ENCODE data around the gene SRF. TPM values are rescaled to one million over a fixed set of nuclear protein-coding genes. Genes with fewer than 3 reads are reported as not detected.
"Not testable (repeated sequence)": the region's sequence is repeated elsewhere in the genome, so short reads cannot be mapped to it uniquely, and the experiment has no call there.

Gene SRF
- total RNA-seq, 2 experiments from 2014 or later = 34.5 to 35.4 TPM

- Mint-ChIP-seq H3K36me3 (ENCODE audit: low read depth) (no peaks in the 10 kb centered on the region), H3K9me3 (no peaks in the 10 kb centered on the region), H3K4me3 (no peak overlapping the region), H3K27ac (no peak overlapping the region), H3K4me1 (ENCODE audit: low read depth) (no peaks in the 10 kb centered on the region), H3K27me3 (no peaks in the 10 kb centered on the region)
- TF ChIP-seq CTCF (IDR thresholded peaks at IDR 0.05) = no peak
- CTCF ChIA-PET = interaction anchor here (1.0 kb wide), 1 partner anchor 14 kb away, joined by 4 read pairs; no protein-coding TSS in a partner anchor
- peak; percentile 65 for ATAC-seq
- intact Hi-C loops (cut with micrococcal nuclease) = no loop called here
- POLR2A ChIA-PET = no interaction called here
- peak; percentile 27 for DNase-seq
Observed at GRCh38 chr6:43129434-43130194, 41.5 kb upstream of the SRF start.

- Mint-ChIP-seq H3K4me3 (no peak overlapping the region), H3K27me3 (no peaks in the 10 kb centered on the region), H3K36me3 (ENCODE audit: low read depth) (no peaks in the 10 kb centered on the region), H3K9me3 (no peaks in the 10 kb centered on the region), H3K4me1 (ENCODE audit: low read depth) (no peaks in the 10 kb centered on the region), H3K27ac (no peak overlapping the region)
- CTCF ChIA-PET = no interaction called here
- DNase-seq (no peak), ATAC-seq (no peak)
- TF ChIP-seq CTCF (IDR thresholded peaks at IDR 0.05) = no peak
- POLR2A ChIA-PET = no interaction called here
- intact Hi-C loops (cut with micrococcal nuclease) = no loop called here
Observed at GRCh38 chr6:43130429-43130828, 40.6 kb upstream of the SRF start.

GRCh38 chr6:43131379-43131778, 39.7 kb upstream of the SRF start:
- CTCF ChIA-PET; H3K4me3 Mint-ChIP-seq; DNase-seq; H3K27ac Mint-ChIP-seq; POLR2A ChIA-PET; intact Hi-C loops (cut with micrococcal nuclease); H3K27me3 Mint-ChIP-seq; H3K4me1 Mint-ChIP-seq (ENCODE audit: low read depth); H3K9me3 Mint-ChIP-seq; H3K36me3 Mint-ChIP-seq (ENCODE audit: low read depth); ATAC-seq: not testable (repeated sequence)

- H3K27me3 Mint-ChIP-seq = no peaks in the 10 kb centered on the region
- no peaks in the 10 kb centered on the region for H3K36me3 Mint-ChIP-seq (ENCODE audit: low read depth)
- ChIA-PET CTCF (no interaction called here), POLR2A (no interaction called here)
- ATAC-seq (no peak), DNase-seq (no peak)
- H3K4me3 Mint-ChIP-seq = no peak overlapping the region
- intact Hi-C loops (cut with micrococcal nuclease) = no loop called here
- no peak for TF ChIP-seq CTCF (IDR thresholded peaks at IDR 0.05)
- no peaks in the 10 kb centered on the region for H3K9me3 Mint-ChIP-seq
- no peak overlapping the region for H3K27ac Mint-ChIP-seq
- H3K4me1 Mint-ChIP-seq (ENCODE audit: low read depth) = peaks cover 18% of the 10 kb centered on the region
Observed at GRCh38 chr6:43138267-43138666, 32.8 kb upstream of the SRF start.

- H3K4me1 Mint-ChIP-seq (ENCODE audit: low read depth) = peaks cover 24% of the 10 kb centered on the region
- ATAC-seq; H3K27me3 Mint-ChIP-seq; H3K27ac Mint-ChIP-seq; DNase-seq; H3K36me3 Mint-ChIP-seq (ENCODE audit: low read depth); POLR2A ChIA-PET; H3K9me3 Mint-ChIP-seq; H3K4me3 Mint-ChIP-seq: not testable (repeated sequence)
- intact Hi-C loops (cut with micrococcal nuclease) = loop anchor here (5.0 kb wide), 1 partner anchor 238 kb away; no protein-coding TSS in a partner anchor
- CTCF ChIA-PET = interaction anchor here (0.9 kb wide), 1 partner anchor 478 kb away, joined by 3 read pairs; no protein-coding TSS in a partner anchor
Observed at GRCh38 chr6:43139973-43140372, 31.1 kb upstream of the SRF start.

- Mint-ChIP-seq H3K36me3 (ENCODE audit: low read depth) (no peaks in the 10 kb centered on the region), H3K27ac (peak overlapping the region; percentile 97), H3K4me1 (ENCODE audit: low read depth) (peaks cover 24% of the 10 kb centered on the region), H3K4me3 (no peak overlapping the region), H3K9me3 (no peaks in the 10 kb centered on the region), H3K27me3 (no peaks in the 10 kb centered on the region)
- ChIA-PET POLR2A (interaction anchor here (1.1 to 2.0 kb wide), 2 partner anchors 158 to 162 kb away, joined by 3 to 6 read pairs; partner anchors contain the start of gene PPP2R5D), CTCF (interaction anchor here (2.3 to 3.0 kb wide), 3 partner anchors 65 to 241 kb away, joined by 17 to 38 read pairs (median 17); partner anchors contain the start of gene PTK7)
- DNase-seq = no peak
- TF ChIP-seq CTCF (IDR thresholded peaks at IDR 0.05) = no peak
- intact Hi-C loops (cut with micrococcal nuclease) = loop anchor here (2.0 to 5.0 kb wide), 2 partner anchors 71 to 239 kb away; no protein-coding TSS in a partner anchor
- peak; percentile 8 for ATAC-seq
Observed at GRCh38 chr6:43141644-43142043, 29.4 kb upstream of the SRF start.

Measured in activated CD8-positive, alpha-beta T cell treated with anti-CD3 and anti-CD28 coated beads for 36 hours (primary cell).